Trophoblast cell (in vitro differentiated cells and primary cell): ENCODE results near the gene NUP153.
A peak's percentile ranks its signal among the peaks of the same experiment; 100 is the strongest.

Experiments
- DNase-seq, 2 donors: peaks; one replicate each; pipeline ENCODE4 v3.0.0-alpha.2; 2016
- H2AFZ ChIP-seq: 2 replicates; pipeline ENCODE4 v1.6.1; 2013; ENCODE audit warnings: low read length, moderate library complexity, mild to moderate bottlenecking; ENCODE audit not compliant: insufficient read depth, poor library complexity
- H2AK5ac ChIP-seq: 2 replicates; pipeline ENCODE4 v1.6.1; 2013; ENCODE audit warnings: mild to moderate bottlenecking, low read length
- H2BK120ac ChIP-seq: 2 replicates; pipeline ENCODE4 v1.6.1; 2013; ENCODE audit warnings: low read length, mild to moderate bottlenecking, moderate library complexity; ENCODE audit not compliant: insufficient read depth, poor library complexity
- H2BK12ac ChIP-seq: 2 replicates; pipeline ENCODE4 v1.6.1; 2013; ENCODE audit warnings: mild to moderate bottlenecking, low read length, moderate library complexity
- H2BK5ac ChIP-seq: 2 replicates; pipeline ENCODE4 v1.6.1; 2013; ENCODE audit warnings: low read length, low read depth, moderate library complexity, mild to moderate bottlenecking; ENCODE audit not compliant: poor library complexity
- H3K14ac ChIP-seq: 2 replicates; pipeline ENCODE4 v1.6.1; 2013; ENCODE audit warnings: mild to moderate bottlenecking, low read length
- H3K18ac ChIP-seq: 2 replicates; pipeline ENCODE4 v1.6.1; 2013; ENCODE audit warnings: mild to moderate bottlenecking, low read length
- H3K23ac ChIP-seq: 2 replicates; pipeline ENCODE4 v1.6.1; 2013; ENCODE audit warnings: low read length
- H3K27ac ChIP-seq: 2 replicates; pipeline ENCODE4 v1.5.1; 2013; ENCODE audit warnings: low read depth, mild to moderate bottlenecking, inconsistent platforms, low read length, moderate library complexity
- H3K27me3 ChIP-seq: 2 replicates; pipeline ENCODE4 v1.6.1; 2013; ENCODE audit warnings: inconsistent platforms, mild to moderate bottlenecking, low read length, moderate library complexity; ENCODE audit not compliant: insufficient read depth
- H3K36me3 ChIP-seq, 2 experiments: 1 replicate in 1 of 2; 2 replicates in 1 of 2; pipeline ENCODE4 v1.6.1; 2013; ENCODE audit warnings: low read length in 2 of 2, mild to moderate bottlenecking in 2 of 2, moderate library complexity in 1 of 2; ENCODE audit not compliant: insufficient read depth in 2 of 2, control insufficient read depth in 1 of 2
- H3K4ac ChIP-seq: 2 replicates; pipeline ENCODE4 v1.6.1; 2013; ENCODE audit warnings: low read depth, mild to moderate bottlenecking, low read length, moderate library complexity
- H3K4me1 ChIP-seq, 2 experiments: 1 replicate in 1 of 2; 2 replicates in 1 of 2; pipeline ENCODE4 v1.6.1; 2013; ENCODE audit warnings: low read length in 2 of 2, mild to moderate bottlenecking in 2 of 2, moderate library complexity in 1 of 2; ENCODE audit not compliant: insufficient read depth in 2 of 2, control insufficient read depth in 1 of 2
- H3K4me2 ChIP-seq: 2 replicates; pipeline ENCODE4 v1.6.1; 2013; ENCODE audit warnings: inconsistent platforms, mild to moderate bottlenecking, low read length, moderate library complexity
- H3K4me3 ChIP-seq: 2 replicates; pipeline ENCODE4 v1.5.1; 2013; ENCODE audit warnings: mild to moderate bottlenecking, low read depth, low read length, inconsistent platforms
- H3K79me1 ChIP-seq: one replicate; pipeline ENCODE4 v1.6.1; 2013; ENCODE audit warnings: low read length
- H3K79me2 ChIP-seq: 2 replicates; pipeline ENCODE4 v1.6.1; 2013; ENCODE audit warnings: low read length, mild to moderate bottlenecking; ENCODE audit not compliant: control insufficient read depth, insufficient read depth, poor library complexity
- H3K9ac ChIP-seq: 2 replicates; pipeline ENCODE4 v1.6.1; 2013; ENCODE audit warnings: mild to moderate bottlenecking, low read length
- H3K9me3 ChIP-seq: 2 replicates; pipeline ENCODE4 v1.6.1; 2013; ENCODE audit warnings: low read depth, mild to moderate bottlenecking, control low read depth, inconsistent platforms, low read length; ENCODE audit not compliant: insufficient read depth
- H4K12ac ChIP-seq: 2 replicates; pipeline ENCODE4 v1.6.1; 2013; ENCODE audit warnings: low read depth, mild to moderate bottlenecking, low read length, moderate library complexity
- H4K8ac ChIP-seq: 2 replicates; pipeline ENCODE4 v1.6.1; 2013; ENCODE audit warnings: low read depth, mild to moderate bottlenecking, low read length, moderate library complexity
- H4K91ac ChIP-seq: one replicate; pipeline ENCODE4 v1.6.1; 2013; ENCODE audit warnings: low read depth, mild to moderate bottlenecking, low read length, moderate library complexity
- WGBS: extraction: QIAGEN DNeasy Blood & Tissue Kit; methylation state at CpG from one replicate; pipeline ENCODE4 v1.1.7; 2013; ENCODE audit warnings: missing lambda C conversion rate; ENCODE audit not compliant: insufficient read length, insufficient coverage; ENCODE audit errors: extremely low coverage; 5-methylcytosine and 5-hydroxymethylcytosine counted together

The NUP153 gene

DNA sequence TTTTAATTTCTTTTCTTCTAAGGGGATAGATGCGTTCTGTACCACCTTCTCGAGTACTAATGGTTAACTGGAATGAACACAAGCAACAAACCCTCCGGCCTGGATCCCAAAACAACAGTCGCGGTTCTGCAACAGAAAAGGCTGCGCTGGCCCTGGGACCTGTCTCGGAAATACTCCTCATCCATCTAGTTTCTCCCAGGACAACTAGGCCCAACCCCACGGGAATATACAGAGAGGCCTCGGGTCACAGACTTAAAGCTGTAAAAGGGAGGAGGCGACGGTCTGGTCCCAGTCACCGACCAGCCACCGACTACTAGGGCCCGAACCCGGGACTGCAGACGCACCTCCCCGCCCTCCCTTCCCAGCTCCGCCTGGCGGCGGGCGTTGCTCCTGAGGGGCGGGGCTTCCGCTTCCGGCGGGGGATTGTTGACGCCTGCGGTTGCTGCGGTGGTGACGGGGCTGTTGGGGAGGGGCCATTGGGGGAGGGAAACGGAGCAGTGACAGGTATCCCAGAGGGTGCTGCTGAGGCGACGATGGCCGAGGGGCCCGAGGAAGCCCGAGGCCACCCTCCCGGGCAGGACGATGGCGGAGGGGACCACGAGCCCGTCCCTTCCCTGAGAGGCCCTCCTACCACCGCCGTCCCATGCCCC lies 106.7 kb downstream of the NUP153 start, which contains the start of gene FAM8A1:
TSS of gene FAM8A1 (plus strand) at position 426 of the 650 bp plus-strand sequence. CDS start at position 534, 108 bp downstream.
- Histone ChIP-seq H3K9ac (peak within 1 kb of the TSS; percentile 75), H3K4me2 (peak within 1 kb of the TSS; percentile 96), H2BK120ac (peak within 1 kb of the TSS; percentile 86), H2AK5ac (no peak within 1 kb of the TSS), H3K27me3 (no peaks in the 10 kb centered on the region), H3K36me3 (no peaks in the 10 kb centered on the region), H3K4me3 (peak within 1 kb of the TSS; percentile 80), H4K12ac (peak within 1 kb of the TSS; percentile 85), H3K23ac (no peak within 1 kb of the TSS), H3K14ac (peak within 1 kb of the TSS; percentile 86), H4K91ac (peak within 1 kb of the TSS; percentile 88), H2BK5ac (peak within 1 kb of the TSS; percentile 58), H3K4me1 (peaks cover 0 to 8% of the 10 kb centered on the region in 2 experiments), H4K8ac (peak within 1 kb of the TSS; percentile 90), H3K18ac (no peak within 1 kb of the TSS), H3K79me1 (peaks cover 6% of the 10 kb centered on the region), H3K79me2 (peaks cover 2% of the 10 kb centered on the region), H2AFZ (peak within 1 kb of the TSS; percentile 85), H2BK12ac (no peak within 1 kb of the TSS), H3K4ac (peak within 1 kb of the TSS; percentile 19), H3K9me3 (no peaks in the 10 kb centered on the region), H3K27ac (peak within 1 kb of the TSS; percentile 75)
- DNase-seq: peak; percentile 87 to 93
- no CpG with 5 or more reads among the region's 42 CpGs for WGBS

DNA sequence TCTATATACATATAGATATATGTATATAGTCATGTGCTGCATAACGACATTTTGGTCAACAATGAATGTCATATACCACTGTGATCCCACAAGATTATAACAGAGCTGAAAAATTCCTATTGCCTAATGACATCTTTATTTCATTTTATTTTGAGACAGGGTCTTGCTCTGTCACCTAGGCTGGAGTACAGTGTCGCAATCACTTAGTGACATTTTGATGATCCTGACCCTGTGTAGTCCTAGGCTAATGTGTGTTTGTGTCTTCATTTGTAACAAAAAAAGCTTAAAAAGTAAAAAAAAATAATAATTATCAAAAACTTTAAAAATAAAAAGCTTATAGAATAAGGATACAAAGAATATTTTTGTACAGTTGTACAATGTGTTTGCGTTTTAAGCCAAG lies 110.6 kb downstream of the NUP153 start:
- Histone ChIP-seq H4K8ac (no peak overlapping the region), H2BK5ac (no peak overlapping the region), H3K79me2 (peaks cover 2% of the 10 kb centered on the region), H2BK12ac (no peak overlapping the region), H3K27me3 (no peaks in the 10 kb centered on the region), H4K12ac (no peak overlapping the region), H4K91ac (no peak overlapping the region), H3K4me2 (no peak overlapping the region), H3K9me3 (no peaks in the 10 kb centered on the region), H3K4me3 (no peak overlapping the region), H2AFZ (no peak overlapping the region), H3K23ac (no peak overlapping the region), H3K79me1 (peaks cover 6% of the 10 kb centered on the region), H3K9ac (no peak overlapping the region), H2BK120ac (no peak overlapping the region), H2AK5ac (no peak overlapping the region), H3K14ac (no peak overlapping the region), H3K27ac (no peak overlapping the region), H3K18ac (no peak overlapping the region), H3K4ac (no peak overlapping the region), H3K36me3 (no peaks in the 10 kb centered on the region), H3K4me1 (peaks cover 0 to 2% of the 10 kb centered on the region in 2 experiments)
- no peak for DNase-seq
- WGBS: no CpG with 5 or more reads among the region's 3 CpGs

DNA sequence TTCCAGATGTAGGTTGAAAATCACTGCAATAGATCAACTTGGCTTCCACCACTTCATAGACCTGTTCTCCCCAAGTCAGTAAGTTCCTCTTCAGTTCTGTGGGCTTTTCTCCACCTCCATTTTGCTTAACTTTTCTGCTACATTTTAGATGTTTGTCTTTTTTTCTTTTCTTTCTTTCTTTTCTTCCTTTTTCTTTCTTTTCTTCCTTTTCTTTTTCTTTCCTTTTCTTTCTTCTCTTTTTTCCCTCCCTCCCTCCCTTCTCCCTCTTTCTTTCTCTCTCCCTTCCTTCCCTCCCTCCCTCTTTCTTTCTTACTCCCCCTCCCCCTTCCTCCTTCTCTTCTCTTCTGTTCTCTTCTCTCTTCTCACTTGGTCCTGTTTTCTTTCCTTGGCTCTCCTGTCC lies 113.5 kb downstream of the NUP153 start:
- Histone ChIP-seq H2AFZ (no peak overlapping the region), H3K23ac (no peak overlapping the region), H2BK120ac (no peak overlapping the region), H3K4me2 (no peak overlapping the region), H3K36me3 (no peaks in the 10 kb centered on the region), H3K9me3 (no peaks in the 10 kb centered on the region), H3K4ac (no peak overlapping the region), H4K91ac (no peak overlapping the region), H3K4me3 (no peak overlapping the region), H2AK5ac (no peak overlapping the region), H3K79me1 (no peaks in the 10 kb centered on the region), H3K27ac (no peak overlapping the region), H2BK12ac (no peak overlapping the region), H3K9ac (no peak overlapping the region), H3K27me3 (no peaks in the 10 kb centered on the region), H3K14ac (no peak overlapping the region), H4K12ac (no peak overlapping the region), H4K8ac (no peak overlapping the region), H2BK5ac (no peak overlapping the region), H3K79me2 (no peaks in the 10 kb centered on the region), H3K18ac (no peak overlapping the region), H3K4me1 (peaks cover 0 to 2% of the 10 kb centered on the region in 2 experiments)
- DNase-seq: no peak

DNA sequence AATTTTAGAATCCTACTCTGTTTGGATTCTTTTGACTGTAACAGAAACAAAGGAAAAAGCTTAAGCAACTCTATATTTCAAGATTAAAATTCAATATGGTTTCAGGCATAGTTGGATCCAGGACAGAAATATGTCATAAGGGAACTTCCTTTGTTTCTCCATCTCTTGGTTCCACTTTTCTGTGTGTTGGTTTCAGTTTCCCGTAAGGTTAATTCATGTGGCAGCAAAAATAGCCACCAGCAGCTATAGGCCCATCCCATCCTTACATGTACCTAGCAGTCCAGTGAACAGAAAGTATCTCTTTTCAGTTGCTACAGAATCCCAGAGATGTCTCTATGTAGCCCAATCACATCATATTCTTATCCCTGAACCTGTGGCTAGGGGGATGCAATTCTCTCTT lies 115.4 kb downstream of the NUP153 start:
- Histone ChIP-seq H3K36me3 (no peaks in the 10 kb centered on the region), H2BK12ac (no peak overlapping the region), H3K18ac (no peak overlapping the region), H4K8ac (no peak overlapping the region), H4K91ac (no peak overlapping the region), H3K4me2 (no peak overlapping the region), H3K4ac (no peak overlapping the region), H3K27ac (no peak overlapping the region), H3K4me1 (peaks cover 0 to 2% of the 10 kb centered on the region in 2 experiments), H2BK120ac (no peak overlapping the region), H3K9ac (no peak overlapping the region), H3K9me3 (no peaks in the 10 kb centered on the region), H2AFZ (no peak overlapping the region), H4K12ac (no peak overlapping the region), H3K14ac (no peak overlapping the region), H3K79me1 (no peaks in the 10 kb centered on the region), H2AK5ac (no peak overlapping the region), H3K79me2 (no peaks in the 10 kb centered on the region), H2BK5ac (no peak overlapping the region), H3K27me3 (no peaks in the 10 kb centered on the region), H3K23ac (no peak overlapping the region), H3K4me3 (no peak overlapping the region)
- peak; percentile 19 to 64 for DNase-seq
- no CpG with 5 or more reads among the region's 1 CpG for WGBS
